Uterus (tissue), 2 donors: ENCODE data around the gene ABLIM2.

Experiments used
- POLR2A ChIP-seq, 2 donors: fragments of 450-650 bp; IDR thresholded peaks; one replicate each; pipeline ENCODE4 v1.6.1; 2016; ENCODE audit warnings: antibody characterized with exemption in 2 of 2, mild to moderate bottlenecking in 1 of 2, moderate library complexity in 1 of 2
- TF ChIP-seq, protein P1 (sequence below), 4 experiments: fragments of 200-600 bp in 2 of 4; fragments of 450-650 bp in 2 of 4; sonication (generic) in 2 of 4; IDR thresholded peaks; one replicate each; pipeline ENCODE4 v1.5.1; 2016 to 2019; ENCODE audit warnings: antibody characterized with exemption in 4 of 4, mild to moderate bottlenecking in 2 of 4, moderate library complexity in 1 of 4

DNA sequence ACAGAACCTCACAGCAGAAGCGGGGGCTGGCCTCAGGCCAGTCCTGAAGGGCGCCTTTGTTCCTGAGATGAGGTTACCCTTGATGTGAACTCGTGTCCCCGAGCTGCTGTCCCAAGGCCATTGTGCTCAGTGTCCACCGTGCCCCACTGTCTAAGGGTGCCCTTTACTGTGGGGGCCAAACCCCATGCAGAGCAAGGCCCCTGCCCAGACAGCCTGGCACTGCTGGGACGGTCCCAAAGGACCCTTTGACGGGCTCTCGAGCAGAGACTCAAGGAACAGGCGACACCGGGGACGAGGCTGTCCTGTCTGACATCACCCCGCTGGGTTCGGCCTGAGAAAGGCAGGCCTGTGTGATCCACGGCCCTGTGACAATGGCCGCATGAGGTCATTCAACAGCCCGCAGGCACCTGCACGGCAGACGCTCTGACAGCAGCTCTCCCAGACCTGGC is 100.6 kb downstream of the ABLIM2 start:
- TF ChIP-seq, protein P1, sequence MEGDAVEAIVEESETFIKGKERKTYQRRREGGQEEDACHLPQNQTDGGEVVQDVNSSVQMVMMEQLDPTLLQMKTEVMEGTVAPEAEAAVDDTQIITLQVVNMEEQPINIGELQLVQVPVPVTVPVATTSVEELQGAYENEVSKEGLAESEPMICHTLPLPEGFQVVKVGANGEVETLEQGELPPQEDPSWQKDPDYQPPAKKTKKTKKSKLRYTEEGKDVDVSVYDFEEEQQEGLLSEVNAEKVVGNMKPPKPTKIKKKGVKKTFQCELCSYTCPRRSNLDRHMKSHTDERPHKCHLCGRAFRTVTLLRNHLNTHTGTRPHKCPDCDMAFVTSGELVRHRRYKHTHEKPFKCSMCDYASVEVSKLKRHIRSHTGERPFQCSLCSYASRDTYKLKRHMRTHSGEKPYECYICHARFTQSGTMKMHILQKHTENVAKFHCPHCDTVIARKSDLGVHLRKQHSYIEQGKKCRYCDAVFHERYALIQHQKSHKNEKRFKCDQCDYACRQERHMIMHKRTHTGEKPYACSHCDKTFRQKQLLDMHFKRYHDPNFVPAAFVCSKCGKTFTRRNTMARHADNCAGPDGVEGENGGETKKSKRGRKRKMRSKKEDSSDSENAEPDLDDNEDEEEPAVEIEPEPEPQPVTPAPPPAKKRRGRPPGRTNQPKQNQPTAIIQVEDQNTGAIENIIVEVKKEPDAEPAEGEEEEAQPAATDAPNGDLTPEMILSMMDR (IDR thresholded peaks at IDR 0.05): no peak
- TF ChIP-seq POLR2A (IDR thresholded peaks at IDR 0.05): no peak
